Psoas muscle (tissue), 8 donors: ENCODE measurements around the gene PRAMEF20. TPM values are rescaled to one million over a fixed set of nuclear protein-coding genes. Genes with fewer than 3 reads are reported as not detected.
A peak's percentile ranks its signal among the peaks of the same experiment; 100 is the strongest.
"Not testable (repeated sequence)": the region's sequence is repeated elsewhere in the genome, so short reads cannot be mapped to it uniquely, and the experiment has no call there.

Experiments
- ATAC-seq, 4 donors: fragments of 200-7000 bp; cut with Tn5 transposase; one replicate each; pipeline ENCODE4 v1.9.1; 2020; ENCODE audit warnings: moderate library complexity in 3 of 4, mild to moderate bottlenecking in 2 of 4
- DNase-seq, 2 donors: peaks; one replicate each; pipeline ENCODE4 v3.0.0-alpha.2; 2020
- H3K27ac ChIP-seq: fragments of 200-600 bp; one replicate; pipeline ENCODE4 v1.8.0; 2022
- H3K27me3 ChIP-seq, 3 donors: fragments of 200-600 bp in 1 of 3; one replicate each; pipeline versions ENCODE4 v1.6.1 to v1.8.0; 2013 to 2022; ENCODE audit warnings: low read length in 2 of 3, mild to moderate bottlenecking in 2 of 3, moderate library complexity in 1 of 3; ENCODE audit not compliant: insufficient read depth in 3 of 3
- H3K36me3 ChIP-seq, 2 donors: fragments of 200-600 bp in 1 of 2; one replicate each; pipeline versions ENCODE4 v1.6.1 to v1.8.0; 2013 to 2022; ENCODE audit warnings: low read depth in 1 of 2, mild to moderate bottlenecking in 1 of 2, moderate library complexity in 1 of 2; ENCODE audit not compliant: insufficient read depth in 1 of 2
- H3K4me1 ChIP-seq: fragments of 200-600 bp; one replicate; pipeline ENCODE4 v1.8.0; 2022
- H3K4me3 ChIP-seq: fragments of 200-600 bp; one replicate; pipeline ENCODE4 v1.8.0; 2022; ENCODE audit warnings: mild to moderate bottlenecking
- H3K9me3 ChIP-seq: fragments of 200-600 bp; one replicate; pipeline ENCODE4 v1.8.0; 2022
- WGBS, 3 donors: extraction: QIAGEN DNeasy Blood & Tissue Kit; methylation state at CpG; one replicate each; pipeline versions ENCODE4 v1.1.6 to v1.1.7; 2013; 5-methylcytosine and 5-hydroxymethylcytosine counted together
- intact Hi-C, 2 donors: fragments of 100-400 bp; cut with DNase I; formaldehyde crosslinking; loops; one replicate each; pipeline versions ENCODE4 v1.11.0 to v1.14.2; 2022
- polyA plus RNA-seq, 3 donors: library from polyadenylated mRNA; stranded (reverse); fragments of 200-250 nt; gene quantifications; one replicate each; pipeline ENCODE4 v1.2.3, GENCODE V29; 2013
- total RNA-seq, 4 donors: library from RNA; stranded (reverse); fragmentation: NEBNext Ultra II Directional in 2 of 4; extraction: Animal tissue kit (Norgen Biotek cat#: 25700) in 2 of 4; gene quantifications; one replicate each; pipeline versions ENCODE4 v1.2.1 to v1.2.4, GENCODE V29; 2021 to 2023
- TF ChIP-seq, protein P1 (sequence below): fragments of 200-600 bp; IDR thresholded peaks from one replicate; pipeline ENCODE4 v1.8.0; 2022; ENCODE audit warnings: antibody characterized with exemption
- donor health status: healthy with polysubstance abuse.
- donor health status: DM: no; HTN: no; CAD: no; lungs with moderate emphysema.
- donor health status: Bipolar disorder and iron deficiency.
- donor health status: healthy.
- donor health status: DM: yes; HTN: yes; CAD: no.
- donor health status: DM: no; HTN: no; CAD: no.
- donor health status: DM: no; HTN: no; CAD: no.
- donor health status: DM: yes; HTN: yes; CAD: no.

Gene PRAMEF20
- total and polyA plus RNA-seq, 7 donors: not detected

DNA sequence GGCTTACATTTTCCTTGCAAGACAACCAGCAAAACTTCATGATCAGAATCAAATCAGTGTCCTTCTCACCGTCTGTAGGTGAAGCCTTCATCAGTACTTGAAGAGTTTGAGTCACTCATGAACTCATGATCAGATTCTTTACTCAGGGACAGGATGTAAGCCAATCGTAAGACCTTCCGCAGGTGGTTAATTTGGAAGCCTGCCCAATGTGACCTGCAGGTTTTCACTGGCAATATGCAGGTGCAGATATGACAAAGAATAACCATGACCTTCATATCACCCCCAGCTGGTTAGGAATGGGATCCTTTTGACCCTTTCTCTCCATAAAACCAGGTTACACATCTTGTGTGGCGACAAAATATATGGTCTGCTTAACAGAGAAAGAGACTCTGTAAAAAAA is 2.4 kb upstream of the PRAMEF20 start:
- no peaks in the 10 kb centered on the region for H3K27me3 ChIP-seq
- no peak overlapping the region for H3K27ac ChIP-seq
- ATAC-seq: no peak
- no peak overlapping the region for H3K4me3 ChIP-seq
- DNase-seq: no peak
- H3K9me3 ChIP-seq: no peaks in the 10 kb centered on the region
- 76 to 78% (median 77%) methylated on average over 4 of the region's 4 CpGs for WGBS, 3 donors
- TF ChIP-seq, protein P1, sequence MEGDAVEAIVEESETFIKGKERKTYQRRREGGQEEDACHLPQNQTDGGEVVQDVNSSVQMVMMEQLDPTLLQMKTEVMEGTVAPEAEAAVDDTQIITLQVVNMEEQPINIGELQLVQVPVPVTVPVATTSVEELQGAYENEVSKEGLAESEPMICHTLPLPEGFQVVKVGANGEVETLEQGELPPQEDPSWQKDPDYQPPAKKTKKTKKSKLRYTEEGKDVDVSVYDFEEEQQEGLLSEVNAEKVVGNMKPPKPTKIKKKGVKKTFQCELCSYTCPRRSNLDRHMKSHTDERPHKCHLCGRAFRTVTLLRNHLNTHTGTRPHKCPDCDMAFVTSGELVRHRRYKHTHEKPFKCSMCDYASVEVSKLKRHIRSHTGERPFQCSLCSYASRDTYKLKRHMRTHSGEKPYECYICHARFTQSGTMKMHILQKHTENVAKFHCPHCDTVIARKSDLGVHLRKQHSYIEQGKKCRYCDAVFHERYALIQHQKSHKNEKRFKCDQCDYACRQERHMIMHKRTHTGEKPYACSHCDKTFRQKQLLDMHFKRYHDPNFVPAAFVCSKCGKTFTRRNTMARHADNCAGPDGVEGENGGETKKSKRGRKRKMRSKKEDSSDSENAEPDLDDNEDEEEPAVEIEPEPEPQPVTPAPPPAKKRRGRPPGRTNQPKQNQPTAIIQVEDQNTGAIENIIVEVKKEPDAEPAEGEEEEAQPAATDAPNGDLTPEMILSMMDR: no peak
- no peaks in the 10 kb centered on the region for H3K4me1 ChIP-seq
- intact Hi-C loops: no loop called here
- H3K36me3 ChIP-seq: no peaks in the 10 kb centered on the region

DNA sequence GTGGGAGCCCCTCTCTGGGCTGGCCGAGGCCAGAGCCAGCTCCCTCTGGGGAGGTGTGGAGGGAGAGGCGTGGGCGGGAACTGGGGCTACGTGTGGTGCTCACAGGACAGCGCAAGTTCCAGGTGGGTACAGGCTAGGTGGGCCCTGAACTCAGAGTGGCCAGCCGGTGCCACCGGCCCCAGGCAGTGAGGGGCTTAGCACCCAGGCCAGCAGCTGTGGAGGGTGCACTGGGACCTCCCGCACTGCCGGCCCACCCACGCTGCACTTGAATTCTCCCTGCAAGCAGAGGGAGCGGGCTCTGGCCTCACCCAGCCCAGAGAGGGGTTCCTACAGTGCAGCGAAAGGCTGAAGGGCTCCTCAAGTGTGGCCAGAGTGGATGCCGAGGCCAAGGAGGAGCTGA is 20.2 kb downstream of the PRAMEF20 start:
- WGBS, 3 donors: 89 to 94% (median 93%) methylated on average over 13 of the region's 13 CpGs
- intact Hi-C loops: no loop called here
- Histone ChIP-seq H3K27ac (no peak overlapping the region), H3K4me1 (peaks cover 5% of the 10 kb centered on the region), H3K4me3 (no peak overlapping the region), H3K27me3 (no peaks in the 10 kb centered on the region), H3K36me3 (no peaks in the 10 kb centered on the region), H3K9me3 (no peaks in the 10 kb centered on the region)
- ATAC-seq: no peak
- no peak for DNase-seq
- TF ChIP-seq, protein P1: no peak

DNA sequence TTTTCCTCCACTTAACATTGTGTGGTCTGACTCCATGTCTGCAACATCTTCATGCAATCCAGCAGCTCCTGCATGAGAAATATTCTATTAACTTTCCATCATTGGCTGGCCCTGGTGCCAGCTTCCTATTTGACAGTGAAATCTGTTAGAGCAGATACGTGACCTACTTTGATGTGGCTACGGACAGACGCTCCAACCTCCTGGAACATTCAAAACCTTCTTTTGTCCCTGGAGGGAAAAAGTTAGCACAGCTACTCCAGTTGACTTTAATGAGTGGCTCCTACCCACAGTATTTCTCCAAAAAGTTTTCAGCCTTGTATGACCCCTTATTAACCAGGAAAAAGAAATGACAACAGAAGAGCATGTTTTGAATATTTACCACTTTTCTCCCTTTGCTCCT is 22.0 kb downstream of the PRAMEF20 start:
- no peaks in the 10 kb centered on the region for H3K9me3 ChIP-seq
- TF ChIP-seq, protein P1: no peak
- peaks cover 5% of the 10 kb centered on the region for H3K4me1 ChIP-seq
- H3K4me3 ChIP-seq: no peak overlapping the region
- H3K27ac ChIP-seq: no peak overlapping the region
- ATAC-seq: peak in 2 of 4 donors; percentile 27 to 54
- no peaks in the 10 kb centered on the region for H3K27me3 ChIP-seq
- DNase-seq: no peak
- intact Hi-C loops: no loop called here
- H3K36me3 ChIP-seq: no peaks in the 10 kb centered on the region
- 20 to 68% (median 26%) methylated on average over 3 of the region's 3 CpGs for WGBS, 3 donors

DNA sequence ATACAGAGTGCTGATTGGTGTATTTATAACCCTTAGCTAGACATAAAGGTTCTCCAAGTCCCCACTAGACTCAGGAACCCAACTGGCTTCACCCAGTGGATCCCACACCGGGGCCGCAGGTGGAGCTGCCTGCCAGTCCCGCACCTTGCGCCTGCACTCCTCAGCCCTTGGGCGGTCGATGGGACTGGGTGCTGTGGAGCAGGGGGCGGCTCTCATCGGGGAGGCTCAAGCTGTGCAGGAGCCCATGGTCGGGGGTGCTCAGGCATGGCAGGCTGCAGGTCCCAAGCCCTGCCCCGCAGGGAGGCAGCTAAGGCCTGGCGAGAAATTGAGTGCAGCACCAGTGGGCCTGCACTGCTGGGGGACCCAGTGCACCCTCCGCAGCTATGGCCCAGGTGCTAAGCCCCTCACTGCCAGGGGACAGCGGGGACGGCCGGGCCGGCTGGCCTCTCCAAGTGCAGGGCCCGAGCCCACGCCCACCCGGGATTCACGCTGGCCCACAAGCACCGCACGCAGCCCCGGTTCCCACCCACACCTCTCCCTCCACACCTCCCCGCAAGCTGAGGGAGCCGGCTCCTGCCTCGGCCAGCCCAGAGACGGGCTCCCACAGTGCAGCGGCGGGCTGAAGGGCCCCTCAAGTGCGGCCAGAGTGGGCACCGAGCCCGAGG is 23.6 kb downstream of the PRAMEF20 start:
- H3K27ac ChIP-seq, H3K27me3 ChIP-seq, ATAC-seq, DNase-seq, H3K9me3 ChIP-seq, intact Hi-C loops, H3K4me1 ChIP-seq, H3K36me3 ChIP-seq, H3K4me3 ChIP-seq: not testable (repeated sequence)
- 92 to 96% (median 93%) methylated on average over 23 to 32 of the region's 32 CpGs for WGBS, 3 donors

DNA sequence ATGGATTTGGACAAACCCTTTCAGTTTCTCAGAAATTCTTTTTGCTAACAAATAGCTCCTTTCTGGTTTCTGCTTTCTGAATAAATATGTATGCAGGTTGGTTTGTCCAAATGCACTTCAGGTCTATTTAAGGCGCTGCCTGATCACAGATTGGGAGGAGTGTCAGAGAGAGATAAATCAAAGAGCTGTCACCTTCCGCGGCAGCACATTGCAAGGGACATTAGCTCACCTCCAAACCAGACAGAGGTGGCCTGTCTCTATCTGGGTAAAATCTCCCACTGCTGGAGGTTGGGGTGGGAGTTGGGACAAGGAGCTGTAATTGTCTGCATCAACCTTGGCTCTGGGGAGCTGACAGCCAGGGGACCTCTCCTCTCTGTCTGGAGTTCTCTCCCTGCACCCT is 25.2 kb downstream of the PRAMEF20 start:
- H3K27me3 ChIP-seq: no peaks in the 10 kb centered on the region
- H3K27ac ChIP-seq: no peak overlapping the region
- intact Hi-C loops: no loop called here
- peaks cover 5% of the 10 kb centered on the region for H3K4me1 ChIP-seq
- TF ChIP-seq, protein P1: no peak
- DNase-seq: no peak
- peak in 3 of 4 donors; percentile 76 to 83 (median 81) for ATAC-seq
- H3K4me3 ChIP-seq: no peak overlapping the region
- 32 to 51% (median 44%) methylated on average over 3 of the region's 3 CpGs for WGBS, 3 donors
- no peaks in the 10 kb centered on the region for H3K36me3 ChIP-seq
- no peaks in the 10 kb centered on the region for H3K9me3 ChIP-seq

DNA sequence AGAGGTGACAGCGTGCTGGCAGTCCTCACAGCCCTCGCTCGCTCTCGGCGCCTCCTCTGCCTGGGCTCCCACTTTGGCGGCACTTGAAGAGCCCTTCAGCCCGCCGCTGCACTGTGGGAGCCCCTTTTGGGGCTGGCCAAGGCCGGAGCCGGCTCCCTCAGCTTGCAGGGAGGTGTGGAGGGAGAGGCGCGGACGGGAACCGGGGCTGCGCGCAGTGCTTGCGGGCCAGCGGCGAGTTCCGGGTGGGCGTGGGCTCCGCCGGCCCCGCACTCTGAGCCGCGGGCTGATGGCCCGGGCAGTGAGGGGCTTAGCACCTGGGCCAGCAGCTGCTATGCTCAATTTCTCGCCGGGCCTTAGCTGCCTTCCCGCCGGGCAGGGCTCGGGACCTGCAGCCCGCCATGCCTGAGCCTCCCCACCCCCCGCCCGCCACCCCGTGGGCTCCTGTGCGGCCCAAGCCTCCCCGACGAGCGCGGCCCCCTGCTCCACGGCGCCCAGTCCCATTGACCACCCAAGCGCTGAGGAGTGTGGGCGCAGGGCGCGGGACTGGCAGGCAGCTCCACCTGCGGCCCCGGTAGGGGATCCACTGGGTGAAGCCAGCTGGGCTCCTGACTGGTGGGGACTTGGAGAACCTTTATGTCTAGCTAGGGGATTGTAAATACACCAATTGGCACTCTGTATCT is 29.0 kb downstream of the PRAMEF20 start:
- WGBS, 3 donors: 90 to 94% (median 91%) methylated on average over 42 to 49 of the region's 49 CpGs
- DNase-seq, intact Hi-C loops, H3K4me3 ChIP-seq, H3K4me1 ChIP-seq, H3K27ac ChIP-seq, H3K36me3 ChIP-seq, H3K9me3 ChIP-seq, H3K27me3 ChIP-seq, ATAC-seq: not testable (repeated sequence)
